Gastrocnemius medialis (tissue), 4 donors: Measurements from ENCODE around the gene MEGF11. TPM values are rescaled to one million over a fixed set of nuclear protein-coding genes. Genes with fewer than 3 reads are reported as not detected.
"Not testable (repeated sequence)": the region's sequence is repeated elsewhere in the genome, so short reads cannot be mapped to it uniquely, and the experiment has no call there.

Source experiments
- ATAC-seq, 2 donors: fragments of 150-250 bp; one replicate each; pipeline ENCODE4 v1.9.1; 2016
- DNase-seq, 2 donors: peaks; one replicate each; pipeline ENCODE4 v3.0.0-alpha.2; 2019
- H3K27ac ChIP-seq, 4 donors: fragments of 200-600 bp; sonication (generic); 1 replicate in 1 of 4; 2 replicates in 3 of 4; pipeline ENCODE4 v1.5.1; 2016 to 2018; ENCODE audit warnings: mild to moderate bottlenecking in 2 of 4, moderate library complexity in 1 of 4
- H3K27me3 ChIP-seq, 3 donors: fragments of 200-600 bp; sonication (generic) in 2 of 3; 1 replicate in 1 of 3; 2 replicates in 2 of 3; pipeline versions ENCODE4 v1.5.1 to v1.6.0; 2016 to 2019; ENCODE audit warnings: mild to moderate bottlenecking in 1 of 3, moderate library complexity in 1 of 3
- H3K36me3 ChIP-seq, 2 donors: fragments of 200-600 bp; sonication (generic) in 1 of 2; one replicate each; pipeline ENCODE4 v1.5.1; 2017 to 2018
- H3K4me1 ChIP-seq, 2 donors: fragments of 200-600 bp; sonication (generic) in 1 of 2; one replicate each; pipeline ENCODE4 v1.5.1; 2016 to 2017; ENCODE audit warnings: mild to moderate bottlenecking in 2 of 2
- H3K4me3 ChIP-seq, 4 donors: fragments of 200-600 bp; sonication (generic) in 3 of 4; 1 replicate in 1 of 4; 2 replicates in 3 of 4; pipeline ENCODE4 v1.5.1; 2016 to 2019; ENCODE audit warnings: mild to moderate bottlenecking in 2 of 4
- H3K9me3 ChIP-seq, 3 donors: fragments of 200-600 bp; sonication (generic) in 2 of 3; 1 replicate in 1 of 3; 2 replicates in 2 of 3; pipeline ENCODE4 v1.5.1; 2016 to 2019
- POLR2A ChIP-seq, 2 donors: fragments of 450-650 bp; IDR thresholded peaks; one replicate each; pipeline ENCODE4 v1.6.1; 2017; ENCODE audit warnings: antibody characterized with exemption in 2 of 2, mild to moderate bottlenecking in 2 of 2, moderate library complexity in 2 of 2
- in situ Hi-C, 4 donors: fragments of 200-750 bp; cut with MboI; loops; one replicate each; pipeline versions ENCODE4 v1.15.0 to v1.8.0; 2017; ENCODE audit warnings: low sequenced_read_pairs in 4 of 4
- intact Hi-C: fragments of 100-400 bp; cut with DNase I; formaldehyde crosslinking; loops from one replicate; pipeline ENCODE4 v1.15.1; 2023; ENCODE audit warnings: low total_unique reads
- total RNA-seq, 4 donors: library from RNA; depleted of rRNA; stranded (reverse); fragments of >200 nt; gene quantifications; one replicate each; pipeline versions ENCODE4 v1.1.0 to v1.2.3, GENCODE V29; 2016
- TF ChIP-seq, protein P1 (sequence below), 5 experiments: fragments of 450-650 bp in 3 of 5; fragments of 200-600 bp in 2 of 5; sonication (generic) in 2 of 5; IDR thresholded peaks in 4 of 5; conservative IDR thresholded peaks in 1 of 5; 1 replicate in 4 of 5; 2 replicates in 1 of 5; pipeline ENCODE4 v1.5.1; 2016 to 2019; ENCODE audit warnings: antibody characterized with exemption in 5 of 5, mild to moderate bottlenecking in 3 of 5, moderate library complexity in 3 of 5

MEGF11 gene
- total RNA-seq, 4 donors from 2014 or later, result not detected

DNA sequence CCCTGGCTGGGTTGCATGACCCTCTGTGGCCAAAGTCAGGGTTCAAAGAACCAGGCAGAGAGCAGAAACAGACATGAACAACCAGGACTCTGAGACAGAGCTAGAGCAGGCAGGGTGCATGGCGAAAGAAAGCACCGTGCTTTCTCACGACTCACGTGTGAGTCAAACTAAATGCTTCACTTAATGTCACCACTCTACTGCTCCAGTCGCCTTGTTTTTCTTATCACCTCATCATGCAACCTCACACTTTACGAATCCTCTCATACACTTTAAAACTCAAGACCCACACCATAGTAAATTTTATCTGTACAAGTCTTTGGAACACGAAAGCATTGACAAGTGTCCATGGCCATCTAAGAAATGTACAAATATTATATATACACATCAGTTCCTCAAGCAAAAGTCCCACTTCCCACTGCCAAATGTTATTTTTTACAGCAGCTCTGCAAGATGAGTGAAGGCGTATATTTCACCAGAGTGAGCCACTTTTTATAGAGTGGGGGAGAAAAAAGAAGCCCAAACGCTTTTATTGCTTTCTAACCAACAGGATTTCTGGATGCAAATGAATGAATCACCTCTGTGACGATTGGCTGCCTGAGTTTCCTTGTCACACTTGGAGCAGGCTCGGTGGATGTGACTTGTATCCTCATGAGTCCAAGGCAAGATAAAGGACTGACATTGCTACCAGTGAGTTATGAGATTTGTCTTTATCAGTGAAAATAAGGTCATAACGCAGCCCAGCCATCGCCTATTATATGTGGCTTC, 16.0 kb upstream of the MEGF11 start:
- no peak overlapping the region for H3K4me3 ChIP-seq
- no peaks in the 10 kb centered on the region for H3K4me1 ChIP-seq
- H3K27me3 ChIP-seq, result no peaks in the 10 kb centered on the region
- no peaks in the 10 kb centered on the region for H3K9me3 ChIP-seq
- in situ Hi-C loops, result loop anchor here in 1 of 4 donors (25.0 kb wide), 1 partner anchor 632 kb away; no protein-coding TSS in a partner anchor
- no peak overlapping the region for H3K27ac ChIP-seq
- TF ChIP-seq POLR2A (IDR thresholded peaks at IDR 0.05), result no peak
- TF ChIP-seq, protein P1, sequence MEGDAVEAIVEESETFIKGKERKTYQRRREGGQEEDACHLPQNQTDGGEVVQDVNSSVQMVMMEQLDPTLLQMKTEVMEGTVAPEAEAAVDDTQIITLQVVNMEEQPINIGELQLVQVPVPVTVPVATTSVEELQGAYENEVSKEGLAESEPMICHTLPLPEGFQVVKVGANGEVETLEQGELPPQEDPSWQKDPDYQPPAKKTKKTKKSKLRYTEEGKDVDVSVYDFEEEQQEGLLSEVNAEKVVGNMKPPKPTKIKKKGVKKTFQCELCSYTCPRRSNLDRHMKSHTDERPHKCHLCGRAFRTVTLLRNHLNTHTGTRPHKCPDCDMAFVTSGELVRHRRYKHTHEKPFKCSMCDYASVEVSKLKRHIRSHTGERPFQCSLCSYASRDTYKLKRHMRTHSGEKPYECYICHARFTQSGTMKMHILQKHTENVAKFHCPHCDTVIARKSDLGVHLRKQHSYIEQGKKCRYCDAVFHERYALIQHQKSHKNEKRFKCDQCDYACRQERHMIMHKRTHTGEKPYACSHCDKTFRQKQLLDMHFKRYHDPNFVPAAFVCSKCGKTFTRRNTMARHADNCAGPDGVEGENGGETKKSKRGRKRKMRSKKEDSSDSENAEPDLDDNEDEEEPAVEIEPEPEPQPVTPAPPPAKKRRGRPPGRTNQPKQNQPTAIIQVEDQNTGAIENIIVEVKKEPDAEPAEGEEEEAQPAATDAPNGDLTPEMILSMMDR (IDR thresholded peaks at IDR 0.05 in 4 of 5, conservative IDR thresholded peaks at IDR 0.05 in 1 of 5), result no peak
- intact Hi-C loops, result no loop called here
- no peaks in the 10 kb centered on the region for H3K36me3 ChIP-seq
- DNase-seq (no peak), ATAC-seq (no peak)

DNA sequence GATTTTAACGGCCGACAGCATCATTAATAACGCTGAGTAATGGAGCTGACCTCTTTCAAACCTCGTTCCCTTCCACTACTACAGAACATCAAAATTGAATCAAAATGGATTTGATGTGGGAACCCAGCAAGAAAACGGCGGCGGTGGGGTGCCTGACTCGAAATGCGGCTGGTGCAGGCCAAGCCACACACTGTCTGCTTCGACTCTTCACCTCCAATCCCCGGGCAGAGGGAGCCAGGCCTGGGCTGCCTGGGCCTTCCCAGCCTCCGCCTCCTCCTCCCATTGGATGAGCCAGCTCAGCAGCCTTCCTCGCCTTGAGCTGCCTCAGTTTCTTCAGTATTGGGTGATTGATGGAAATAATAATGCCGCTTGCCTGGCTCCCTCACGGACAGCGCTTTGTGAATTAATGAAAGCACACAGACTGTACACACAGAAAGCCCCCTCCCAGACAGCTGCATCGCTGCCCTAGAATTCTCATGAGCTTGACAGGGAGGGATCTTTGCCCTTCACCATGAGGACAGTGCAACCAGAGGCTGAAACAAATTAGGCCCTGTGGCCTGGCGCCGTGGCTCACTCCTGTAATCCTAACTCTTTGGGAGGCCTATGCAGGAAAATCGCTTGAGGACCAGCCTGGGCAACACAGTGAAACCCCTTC, 11.4 kb upstream of the MEGF11 start:
- intact Hi-C loops (no loop called here), in situ Hi-C loops (loop anchor here in 1 of 4 donors (25.0 kb wide), 1 partner anchor 628 kb away; no protein-coding TSS in a partner anchor)
- no peaks in the 10 kb centered on the region for H3K4me1 ChIP-seq
- peaks cover 0 to 3% (median 3%) of the 10 kb centered on the region in 3 donors for H3K27me3 ChIP-seq
- H3K36me3 ChIP-seq, result no peaks in the 10 kb centered on the region
- ATAC-seq, result no peak
- H3K4me3 ChIP-seq, result no peak overlapping the region
- no peak overlapping the region for H3K27ac ChIP-seq
- H3K9me3 ChIP-seq, result no peaks in the 10 kb centered on the region
- DNase-seq, result no peak
- TF ChIP-seq, protein P1 (IDR thresholded peaks at IDR 0.05 in 4 of 5, conservative IDR thresholded peaks at IDR 0.05 in 1 of 5), result no peak
- no peak for TF ChIP-seq POLR2A (IDR thresholded peaks at IDR 0.05)

DNA sequence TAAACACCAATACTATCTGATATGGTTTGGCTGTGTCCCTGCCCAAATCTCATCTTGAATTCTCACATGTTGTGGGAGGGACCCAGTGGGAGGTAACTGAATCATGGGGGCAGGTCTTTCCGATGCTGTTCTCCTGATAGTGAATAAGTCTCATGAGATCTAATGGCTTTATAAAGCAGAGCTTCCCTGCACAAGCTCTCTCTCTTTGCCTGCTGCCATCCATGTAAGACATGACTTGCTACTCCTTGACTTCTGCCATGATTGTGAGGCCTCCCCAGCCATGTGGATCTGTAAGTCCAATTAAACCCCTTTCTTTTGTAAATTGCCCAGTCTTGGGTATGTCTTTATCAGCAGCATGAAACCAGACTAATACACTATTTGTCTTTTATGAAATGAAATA, 9.3 kb upstream of the MEGF11 start:
- ATAC-seq, H3K36me3 ChIP-seq, DNase-seq, H3K9me3 ChIP-seq, H3K27ac ChIP-seq, H3K4me1 ChIP-seq, H3K27me3 ChIP-seq, intact Hi-C loops, H3K4me3 ChIP-seq: not testable (repeated sequence)
- in situ Hi-C loops, result loop anchor here in 1 of 4 donors (25.0 kb wide), 1 partner anchor 626 kb away; no protein-coding TSS in a partner anchor

DNA sequence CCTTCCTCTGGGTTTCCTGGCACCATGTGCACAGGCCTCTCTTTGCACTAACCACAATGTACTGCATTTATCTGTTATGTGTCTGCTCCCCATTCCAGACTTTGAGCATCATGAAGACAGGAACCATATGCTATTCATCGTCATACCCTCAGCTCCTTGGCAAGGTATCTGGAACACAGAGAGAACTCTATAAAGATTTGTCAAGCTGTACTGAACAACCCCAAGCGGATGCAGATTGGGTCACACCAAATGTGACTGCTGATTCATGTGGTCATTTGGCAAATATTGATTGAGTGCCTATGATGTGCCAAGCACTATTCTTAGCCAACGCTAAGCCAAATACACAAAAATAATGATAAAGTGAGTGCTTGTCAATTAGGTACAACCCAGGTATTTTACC, 7.5 kb upstream of the MEGF11 start:
- no peak overlapping the region for H3K4me3 ChIP-seq
- H3K4me1 ChIP-seq, result no peaks in the 10 kb centered on the region
- no peaks in the 10 kb centered on the region for H3K9me3 ChIP-seq
- peaks cover 2 to 15% (median 4%) of the 10 kb centered on the region in 3 donors for H3K27me3 ChIP-seq
- in situ Hi-C loops, result loop anchor here in 1 of 4 donors (25.0 kb wide), 1 partner anchor 624 kb away; no protein-coding TSS in a partner anchor
- H3K36me3 ChIP-seq, result no peaks in the 10 kb centered on the region
- H3K27ac ChIP-seq, result no peak overlapping the region
- TF ChIP-seq, protein P1 (IDR thresholded peaks at IDR 0.05 in 4 of 5, conservative IDR thresholded peaks at IDR 0.05 in 1 of 5), result no peak
- no peak for TF ChIP-seq POLR2A (IDR thresholded peaks at IDR 0.05)
- intact Hi-C loops, result no loop called here
- no peak for DNase-seq
- ATAC-seq, result no peak

DNA sequence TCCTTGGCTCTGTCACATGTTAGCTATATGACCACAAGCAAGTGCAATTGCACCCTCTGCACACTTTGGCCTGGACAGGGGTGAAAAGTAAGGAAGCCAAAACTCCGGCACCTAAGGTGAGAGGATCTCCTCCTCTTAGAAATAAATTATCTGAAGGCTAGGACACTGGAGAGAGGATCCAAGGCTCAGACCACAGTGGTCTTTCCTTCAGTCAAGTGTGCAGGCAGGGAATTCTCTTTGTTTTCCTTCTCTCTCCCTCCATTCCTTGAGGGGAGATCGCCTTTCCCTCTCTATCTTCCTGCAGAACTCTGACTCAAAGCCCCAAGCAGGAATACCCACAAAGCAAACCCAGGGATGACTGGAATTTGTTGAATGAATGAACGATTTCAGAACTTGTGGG, 3.1 kb upstream of the MEGF11 start:
- Histone ChIP-seq H3K4me3 (no peak overlapping the region), H3K27ac (no peak overlapping the region), H3K36me3 (no peaks in the 10 kb centered on the region), H3K4me1 (peaks cover 9 to 25% of the 10 kb centered on the region in 2 donors), H3K27me3 (peaks cover 37 to 47% (median 44%) of the 10 kb centered on the region in 3 donors), H3K9me3 (no peaks in the 10 kb centered on the region)
- DNase-seq (no peak), ATAC-seq (no peak)
- intact Hi-C loops, result no loop called here
- in situ Hi-C loops, result loop anchor here in 1 of 4 donors (25.0 kb wide), 1 partner anchor 619 kb away; no protein-coding TSS in a partner anchor
- no peak for TF ChIP-seq POLR2A (IDR thresholded peaks at IDR 0.05)
- TF ChIP-seq, protein P1 (IDR thresholded peaks at IDR 0.05 in 4 of 5, conservative IDR thresholded peaks at IDR 0.05 in 1 of 5), result no peak
